SU-DHL-6 (cell line): ENCODE data around the gene DNAH3.

Experiments
- H2AFZ ChIP-seq: fragments of 200-600 bp; sonication (generic); 2 replicates; pipeline ENCODE4 v1.6.1; 2014; ENCODE audit warnings: low read depth, mild to moderate bottlenecking, moderate library complexity, mixed read lengths, antibody characterized with exemption, low read length; ENCODE audit not compliant: severe bottlenecking
- H3F3A ChIP-seq: fragments of 200-600 bp; shearing (Covaris generic); 2 replicates; pipeline ENCODE4 v1.6.0; 2016; ENCODE audit warnings: antibody characterized with exemption, mild to moderate bottlenecking; ENCODE audit not compliant: insufficient read depth
- H3K27ac ChIP-seq: fragments of 200-600 bp; sonication (generic); 2 replicates; pipeline ENCODE4 v1.5.1; 2016; ENCODE audit warnings: low read depth, mild to moderate bottlenecking, low read length, moderate library complexity, mixed read lengths
- H3K27me3 ChIP-seq: fragments of 200-600 bp; sonication (generic), shearing (Covaris generic); 2 replicates; pipeline ENCODE4 v1.6.0; 2014; ENCODE audit warnings: mild to moderate bottlenecking, low read length
- H3K36me3 ChIP-seq: fragments of 200-600 bp; sonication (generic); 2 replicates; pipeline ENCODE4 v1.6.1; 2014; ENCODE audit warnings: mild to moderate bottlenecking, low read length, mixed read lengths
- H3K4me2 ChIP-seq: fragments of 300-600, 200-600 bp; shearing (Covaris generic), sonication (generic); 2 replicates; pipeline ENCODE4 v1.6.0; 2014; ENCODE audit warnings: low read length, low read depth, mild to moderate bottlenecking; ENCODE audit not compliant: poor library complexity, severe bottlenecking
- H3K4me3 ChIP-seq: fragments of 200-600 bp; sonication (generic); 2 replicates; pipeline ENCODE4 v1.5.1; 2014; ENCODE audit warnings: antibody characterized with exemption, low read length, mild to moderate bottlenecking, mixed read lengths; ENCODE audit not compliant: insufficient read depth, poor library complexity, severe bottlenecking
- H3K79me2 ChIP-seq: fragments of 200-600 bp; sonication (generic); 2 replicates; pipeline ENCODE4 v1.6.1; 2014; ENCODE audit warnings: mild to moderate bottlenecking, low read length, moderate library complexity; ENCODE audit not compliant: insufficient read depth
- H3K9ac ChIP-seq: fragments of 200-600 bp; sonication (generic); 2 replicates; pipeline ENCODE4 v1.7.0; 2014; ENCODE audit warnings: mild to moderate bottlenecking, low read length
- H3K9me2 ChIP-seq: fragments of 200-600 bp; sonication (generic); replicated peaks from 2 replicates; pipeline ENCODE4 v1.6.1; 2014; ENCODE audit warnings: low read length; ENCODE audit not compliant: insufficient read depth
- H3K9me3 ChIP-seq: fragments of 200-600 bp; sonication (generic); 2 replicates; pipeline ENCODE4 v1.6.1; 2014; ENCODE audit warnings: low read length, mixed read lengths; ENCODE audit not compliant: insufficient read depth
- H4K20me1 ChIP-seq: fragments of 200-600 bp; sonication (generic); 2 replicates; pipeline ENCODE4 v1.6.1; 2014; ENCODE audit warnings: low read depth, mild to moderate bottlenecking, antibody characterized with exemption, low read length, moderate library complexity, mixed read lengths
- EZH2phosphoT487 ChIP-seq: fragments of 200-600 bp; sonication (generic), shearing (Covaris generic); conservative IDR thresholded peaks from 2 replicates; pipeline ENCODE4 v1.6.1; 2018; ENCODE audit warnings: mild to moderate bottlenecking, antibody characterized with exemption, low read length, moderate library complexity, mixed read lengths
- TF ChIP-seq, protein P1 (sequence below): fragments of 200-600 bp; sonication (generic); IDR thresholded peaks from one replicate; pipeline ENCODE4 v1.5.1; 2017; ENCODE audit warnings: antibody characterized with exemption, mild to moderate bottlenecking, low read length, moderate library complexity; ENCODE audit not compliant: insufficient read depth, poor library complexity, severe bottlenecking

DNAH3 gene

DNA sequence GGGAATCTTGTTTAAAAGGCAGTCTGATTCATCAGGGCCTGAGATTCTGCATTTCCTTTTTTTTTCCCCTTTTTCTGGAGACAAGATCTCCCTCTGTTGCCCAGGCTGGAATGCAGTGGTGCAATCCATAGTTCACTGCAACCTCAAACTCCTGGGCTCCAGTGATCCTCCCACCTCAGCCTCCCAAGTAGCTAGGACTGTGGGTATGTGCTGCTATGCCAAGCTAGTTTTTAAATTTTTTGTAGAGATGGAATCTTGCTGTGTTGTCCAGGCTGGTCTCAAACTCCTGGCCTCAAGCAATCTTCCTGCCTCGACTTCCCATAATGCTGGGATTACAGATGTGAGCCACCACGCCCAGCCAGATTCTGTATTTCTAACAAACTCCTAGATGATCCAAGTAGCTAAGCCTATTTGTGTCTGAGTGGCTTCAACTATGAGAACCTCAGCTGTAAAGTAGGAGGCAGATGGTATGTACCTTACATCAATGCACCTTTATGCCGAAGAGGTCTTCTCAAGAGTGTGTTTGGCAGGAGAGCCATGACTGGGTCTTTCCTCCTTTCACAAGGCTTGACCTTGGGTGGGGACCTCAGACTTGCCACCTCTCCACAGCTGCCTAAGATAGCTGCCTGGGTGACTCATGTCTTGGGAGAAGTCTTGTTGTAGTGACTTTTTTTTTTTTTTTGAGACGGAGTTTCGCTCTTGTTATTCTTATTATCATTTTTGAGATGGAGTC, 18.8 kb upstream of the DNAH3 start:
- no peaks in the 10 kb centered on the region for H3K27me3 ChIP-seq
- H3K9me3 ChIP-seq: no peaks in the 10 kb centered on the region
- no peak overlapping the region for H3K9ac ChIP-seq
- no peak overlapping the region for H3K4me3 ChIP-seq
- TF ChIP-seq EZH2phosphoT487: no peak
- TF ChIP-seq, protein P1, sequence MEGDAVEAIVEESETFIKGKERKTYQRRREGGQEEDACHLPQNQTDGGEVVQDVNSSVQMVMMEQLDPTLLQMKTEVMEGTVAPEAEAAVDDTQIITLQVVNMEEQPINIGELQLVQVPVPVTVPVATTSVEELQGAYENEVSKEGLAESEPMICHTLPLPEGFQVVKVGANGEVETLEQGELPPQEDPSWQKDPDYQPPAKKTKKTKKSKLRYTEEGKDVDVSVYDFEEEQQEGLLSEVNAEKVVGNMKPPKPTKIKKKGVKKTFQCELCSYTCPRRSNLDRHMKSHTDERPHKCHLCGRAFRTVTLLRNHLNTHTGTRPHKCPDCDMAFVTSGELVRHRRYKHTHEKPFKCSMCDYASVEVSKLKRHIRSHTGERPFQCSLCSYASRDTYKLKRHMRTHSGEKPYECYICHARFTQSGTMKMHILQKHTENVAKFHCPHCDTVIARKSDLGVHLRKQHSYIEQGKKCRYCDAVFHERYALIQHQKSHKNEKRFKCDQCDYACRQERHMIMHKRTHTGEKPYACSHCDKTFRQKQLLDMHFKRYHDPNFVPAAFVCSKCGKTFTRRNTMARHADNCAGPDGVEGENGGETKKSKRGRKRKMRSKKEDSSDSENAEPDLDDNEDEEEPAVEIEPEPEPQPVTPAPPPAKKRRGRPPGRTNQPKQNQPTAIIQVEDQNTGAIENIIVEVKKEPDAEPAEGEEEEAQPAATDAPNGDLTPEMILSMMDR: no peak
- peaks cover 12% of the 10 kb centered on the region for H3K36me3 ChIP-seq
- H3F3A ChIP-seq: no peaks in the 10 kb centered on the region
- no peak overlapping the region for H3K4me2 ChIP-seq
- H3K27ac ChIP-seq: no peak overlapping the region
- no peaks in the 10 kb centered on the region for H3K79me2 ChIP-seq
- no peaks in the 10 kb centered on the region for H3K9me2 ChIP-seq
- no peak overlapping the region for H2AFZ ChIP-seq
- H4K20me1 ChIP-seq: no peaks in the 10 kb centered on the region

DNA sequence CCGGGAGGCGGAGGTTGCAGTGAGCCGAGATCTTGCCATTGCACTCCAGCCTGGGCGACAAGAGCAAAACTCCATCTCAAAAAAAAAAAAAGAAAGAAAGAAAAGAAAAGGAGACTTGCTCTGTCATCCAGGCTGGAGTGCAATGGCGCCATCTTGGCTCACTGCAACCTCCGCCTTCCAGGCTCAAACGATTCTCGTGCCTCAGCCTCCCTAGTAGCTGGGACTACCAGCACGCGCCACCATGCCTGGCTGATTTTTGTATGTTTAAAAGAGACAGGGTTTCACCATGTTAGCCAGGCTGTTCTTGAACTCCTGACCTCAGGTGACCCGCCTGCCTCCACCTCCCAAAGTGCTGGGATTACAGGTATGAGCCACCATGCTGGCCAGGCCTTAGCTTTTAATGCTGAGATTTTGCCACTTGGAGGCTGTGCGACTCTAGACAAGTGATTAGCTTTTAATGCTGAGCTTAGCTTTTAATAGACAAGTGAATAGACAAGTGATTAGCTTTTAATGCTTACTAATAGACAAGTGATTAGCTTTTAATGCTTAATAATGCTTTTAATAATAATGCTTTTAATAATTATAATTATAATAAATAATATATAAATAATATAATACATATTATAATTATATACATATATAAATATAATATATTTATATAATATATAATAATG, 17.4 kb upstream of the DNAH3 start:
- H3K36me3 ChIP-seq: peaks cover 12% of the 10 kb centered on the region
- no peak overlapping the region for H3K4me2 ChIP-seq
- no peaks in the 10 kb centered on the region for H3F3A ChIP-seq
- H3K79me2 ChIP-seq: no peaks in the 10 kb centered on the region
- TF ChIP-seq EZH2phosphoT487: no peak
- TF ChIP-seq, protein P1: no peak
- H3K27ac ChIP-seq: no peak overlapping the region
- H3K27me3 ChIP-seq: no peaks in the 10 kb centered on the region
- no peaks in the 10 kb centered on the region for H4K20me1 ChIP-seq
- no peak overlapping the region for H2AFZ ChIP-seq
- no peak overlapping the region for H3K4me3 ChIP-seq
- H3K9me3 ChIP-seq: no peaks in the 10 kb centered on the region
- no peak overlapping the region for H3K9ac ChIP-seq
- no peaks in the 10 kb centered on the region for H3K9me2 ChIP-seq

DNA sequence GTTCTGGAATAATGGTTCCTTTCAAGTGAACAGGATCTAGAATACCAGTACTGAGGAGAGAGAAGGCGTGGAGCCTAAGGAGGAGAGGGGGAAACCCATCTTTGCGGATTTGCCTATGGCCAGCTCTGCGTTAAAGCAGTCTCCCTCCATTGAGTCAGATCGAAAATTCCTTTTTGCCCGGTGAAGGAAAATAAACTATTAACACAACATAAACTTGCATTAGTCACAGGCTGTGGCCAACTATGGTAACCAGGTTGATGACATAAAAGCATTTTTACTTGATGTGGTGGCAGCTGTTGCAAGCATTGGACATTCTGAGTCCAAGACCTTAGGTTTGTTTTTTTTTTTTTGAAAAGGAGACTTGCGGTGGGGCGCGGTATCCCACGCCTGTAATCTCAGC, 16.7 kb upstream of the DNAH3 start:
- no peak for TF ChIP-seq EZH2phosphoT487
- TF ChIP-seq, protein P1: no peak
- Histone ChIP-seq H3K4me2 (no peak overlapping the region), H4K20me1 (no peaks in the 10 kb centered on the region), H3K27ac (no peak overlapping the region), H3K9ac (no peak overlapping the region), H3K9me3 (no peaks in the 10 kb centered on the region), H3K9me2 (no peaks in the 10 kb centered on the region), H3K27me3 (no peaks in the 10 kb centered on the region), H3K4me3 (no peak overlapping the region), H2AFZ (no peak overlapping the region), H3F3A (no peaks in the 10 kb centered on the region), H3K36me3 (peaks cover 12% of the 10 kb centered on the region), H3K79me2 (no peaks in the 10 kb centered on the region)
